ENCODE data around the gene C22orf15. TPM values are rescaled to one million over a fixed set of nuclear protein-coding genes. Genes with fewer than 3 reads are reported as not detected.

The C22orf15 gene
- total and polyA plus RNA-seq, 2 experiments from 2014 or later, result 0.37 TPM; not detected in 1

DNA sequence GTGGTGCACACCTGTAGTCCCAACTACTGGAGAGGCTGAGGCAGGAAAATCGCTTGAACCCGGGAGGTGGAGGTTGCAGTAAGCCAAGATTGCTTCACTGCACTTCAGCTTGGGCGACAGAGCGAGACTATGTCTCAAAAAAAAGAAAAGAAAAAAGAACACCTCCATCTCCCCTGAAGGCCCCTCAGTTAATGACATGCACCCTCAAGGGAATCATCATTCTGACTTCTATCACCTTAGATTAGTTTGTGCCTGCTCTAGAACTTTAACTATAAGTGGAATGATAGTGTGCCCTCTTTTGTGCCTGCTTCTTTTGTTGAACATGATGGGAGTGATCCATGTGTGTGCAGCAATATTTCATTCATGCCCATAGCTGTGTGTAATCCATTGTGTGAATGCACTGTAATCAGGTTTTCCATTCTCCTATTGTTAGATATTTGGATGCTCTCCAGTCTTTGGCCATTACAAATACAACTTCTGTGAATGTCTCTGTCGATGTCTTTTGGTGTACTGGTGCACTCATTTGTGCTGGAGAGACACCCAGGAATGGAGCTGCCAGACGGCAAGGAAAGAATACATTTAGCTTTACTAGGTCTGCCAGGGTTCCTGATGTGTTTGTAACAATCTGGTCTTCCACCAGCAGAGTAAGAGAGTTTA lies 7.7 kb upstream of the C22orf15 start:
- Histone ChIP-seq H2AFZ (no peak overlapping the region), H3K4me2 (no peak overlapping the region), H3K9me3 (ENCODE audit: low read depth) (no peaks in the 10 kb centered on the region), H3K4me3 (no peak overlapping the region), H3K9me2 (replicated peaks; ENCODE audit: insufficient read depth) (no peaks in the 10 kb centered on the region), H3K27me3 (no peaks in the 10 kb centered on the region), H4K20me1 (ENCODE audit: insufficient read depth, poor library complexity, severe bottlenecking) (no peaks in the 10 kb centered on the region), H3K4me1 (ENCODE audit: insufficient read depth) (peaks cover 3% of the 10 kb centered on the region), H3K79me2 (peaks cover 5% of the 10 kb centered on the region), H3K36me3 (replicated peaks; ENCODE audit: insufficient read depth, low read depth) (no peaks in the 10 kb centered on the region), H3K27ac (no peak overlapping the region)
- WGBS (ENCODE audit: low lambda C conversion rate, missing lambda C conversion rate), result 82% methylated on average over 6 of the region's 6 CpGs
- no peak for DNase-seq (ENCODE audit: low spot score)
- TF ChIP-seq EZH2phosphoT487 (IDR thresholded peaks at IDR 0.05; ENCODE audit: low read depth, severe bottlenecking, unreplicated experiment) (no peak), EZH2 (IDR thresholded peaks at IDR 0.05; ENCODE audit: borderline replicate concordance) (no peak)
- TF ChIP-seq, protein P1, sequence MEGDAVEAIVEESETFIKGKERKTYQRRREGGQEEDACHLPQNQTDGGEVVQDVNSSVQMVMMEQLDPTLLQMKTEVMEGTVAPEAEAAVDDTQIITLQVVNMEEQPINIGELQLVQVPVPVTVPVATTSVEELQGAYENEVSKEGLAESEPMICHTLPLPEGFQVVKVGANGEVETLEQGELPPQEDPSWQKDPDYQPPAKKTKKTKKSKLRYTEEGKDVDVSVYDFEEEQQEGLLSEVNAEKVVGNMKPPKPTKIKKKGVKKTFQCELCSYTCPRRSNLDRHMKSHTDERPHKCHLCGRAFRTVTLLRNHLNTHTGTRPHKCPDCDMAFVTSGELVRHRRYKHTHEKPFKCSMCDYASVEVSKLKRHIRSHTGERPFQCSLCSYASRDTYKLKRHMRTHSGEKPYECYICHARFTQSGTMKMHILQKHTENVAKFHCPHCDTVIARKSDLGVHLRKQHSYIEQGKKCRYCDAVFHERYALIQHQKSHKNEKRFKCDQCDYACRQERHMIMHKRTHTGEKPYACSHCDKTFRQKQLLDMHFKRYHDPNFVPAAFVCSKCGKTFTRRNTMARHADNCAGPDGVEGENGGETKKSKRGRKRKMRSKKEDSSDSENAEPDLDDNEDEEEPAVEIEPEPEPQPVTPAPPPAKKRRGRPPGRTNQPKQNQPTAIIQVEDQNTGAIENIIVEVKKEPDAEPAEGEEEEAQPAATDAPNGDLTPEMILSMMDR (IDR thresholded peaks at IDR 0.05; ENCODE audit: poor library complexity), result no peak

DNA sequence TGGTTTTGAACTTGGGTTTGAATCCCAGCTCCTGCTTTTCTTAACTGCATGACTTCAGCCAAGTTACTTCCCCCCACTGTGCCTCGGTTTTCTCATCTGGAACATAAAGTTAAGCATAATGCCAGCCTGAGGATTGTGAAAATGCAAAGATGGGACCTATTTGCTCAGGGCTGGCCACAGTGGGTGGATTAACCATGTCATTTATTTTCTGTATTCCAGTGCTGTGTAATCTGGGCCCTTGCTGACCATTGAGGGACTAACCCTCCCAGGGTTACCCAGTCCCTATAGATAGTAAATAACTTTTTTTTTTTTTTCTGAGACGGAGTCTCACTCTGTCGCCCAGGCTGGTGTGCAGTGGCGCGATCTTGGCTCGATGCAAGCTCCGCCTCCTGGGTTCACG lies 7.1 kb upstream of the C22orf15 start:
- no peak for DNase-seq (ENCODE audit: low spot score)
- Histone ChIP-seq H3K4me3 (no peak overlapping the region), H3K36me3 (replicated peaks; ENCODE audit: insufficient read depth, low read depth) (no peaks in the 10 kb centered on the region), H3K79me2 (no peaks in the 10 kb centered on the region), H3K4me2 (no peak overlapping the region), H3K9me2 (replicated peaks; ENCODE audit: insufficient read depth) (no peaks in the 10 kb centered on the region), H3K9me3 (ENCODE audit: low read depth) (no peaks in the 10 kb centered on the region), H3K27ac (no peak overlapping the region), H3K4me1 (ENCODE audit: insufficient read depth) (no peaks in the 10 kb centered on the region), H4K20me1 (ENCODE audit: insufficient read depth, poor library complexity, severe bottlenecking) (no peaks in the 10 kb centered on the region), H2AFZ (no peak overlapping the region), H3K27me3 (no peaks in the 10 kb centered on the region)
- WGBS (ENCODE audit: low lambda C conversion rate, missing lambda C conversion rate), result 95% methylated on average over 8 of the region's 8 CpGs
- TF ChIP-seq EZH2 (IDR thresholded peaks at IDR 0.05; ENCODE audit: borderline replicate concordance) (no peak), EZH2phosphoT487 (IDR thresholded peaks at IDR 0.05; ENCODE audit: low read depth, severe bottlenecking, unreplicated experiment) (no peak)
- TF ChIP-seq, protein P1 (IDR thresholded peaks at IDR 0.05; ENCODE audit: poor library complexity), result no peak

DNA sequence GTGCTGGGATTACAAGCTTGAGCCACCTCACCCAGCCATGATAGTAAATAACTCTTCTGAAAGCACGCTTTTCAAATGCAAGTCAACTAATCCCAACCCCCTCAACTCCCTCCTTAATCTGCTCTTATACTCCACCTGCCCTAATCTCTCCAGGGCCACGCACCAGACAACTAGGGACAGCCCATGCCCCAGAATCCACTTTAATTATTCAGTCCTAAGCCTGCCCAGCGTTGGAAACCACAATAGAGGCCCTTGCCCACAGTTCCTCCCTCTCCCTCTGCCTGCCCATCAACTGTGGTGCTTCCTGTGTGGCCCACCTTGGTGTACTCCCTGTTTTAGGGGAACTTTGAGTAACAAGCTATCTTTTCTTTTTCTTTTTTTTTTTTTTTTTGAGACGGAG lies 5.9 kb upstream of the C22orf15 start:
- Histone ChIP-seq H3K79me2 (no peaks in the 10 kb centered on the region), H3K9me2 (replicated peaks; ENCODE audit: insufficient read depth) (no peaks in the 10 kb centered on the region), H3K4me1 (ENCODE audit: insufficient read depth) (no peaks in the 10 kb centered on the region), H3K9me3 (ENCODE audit: low read depth) (no peaks in the 10 kb centered on the region), H3K36me3 (replicated peaks; ENCODE audit: insufficient read depth, low read depth) (no peaks in the 10 kb centered on the region), H3K4me2 (no peak overlapping the region), H3K27me3 (no peaks in the 10 kb centered on the region), H2AFZ (no peak overlapping the region), H3K27ac (no peak overlapping the region), H4K20me1 (ENCODE audit: insufficient read depth, poor library complexity, severe bottlenecking) (no peaks in the 10 kb centered on the region), H3K4me3 (no peak overlapping the region)
- WGBS (ENCODE audit: low lambda C conversion rate, missing lambda C conversion rate), result 77% methylated on average over 4 of the region's 4 CpGs
- no peak for TF ChIP-seq EZH2phosphoT487 (IDR thresholded peaks at IDR 0.05; ENCODE audit: low read depth, severe bottlenecking, unreplicated experiment)
- no peak for TF ChIP-seq EZH2 (IDR thresholded peaks at IDR 0.05; ENCODE audit: borderline replicate concordance)
- TF ChIP-seq, protein P1 (IDR thresholded peaks at IDR 0.05; ENCODE audit: poor library complexity), result no peak
- DNase-seq (ENCODE audit: low spot score), result no peak

Data from hepatocyte (in vitro differentiated cells).